ENCODE results near the gene PKD2L2.
A peak's percentile ranks its signal among the peaks of the same experiment; 100 is the strongest.
"Not testable (repeated sequence)": the region's sequence is repeated elsewhere in the genome, so short reads cannot be mapped to it uniquely, and the experiment has no call there.

Gene PKD2L2

DNA sequence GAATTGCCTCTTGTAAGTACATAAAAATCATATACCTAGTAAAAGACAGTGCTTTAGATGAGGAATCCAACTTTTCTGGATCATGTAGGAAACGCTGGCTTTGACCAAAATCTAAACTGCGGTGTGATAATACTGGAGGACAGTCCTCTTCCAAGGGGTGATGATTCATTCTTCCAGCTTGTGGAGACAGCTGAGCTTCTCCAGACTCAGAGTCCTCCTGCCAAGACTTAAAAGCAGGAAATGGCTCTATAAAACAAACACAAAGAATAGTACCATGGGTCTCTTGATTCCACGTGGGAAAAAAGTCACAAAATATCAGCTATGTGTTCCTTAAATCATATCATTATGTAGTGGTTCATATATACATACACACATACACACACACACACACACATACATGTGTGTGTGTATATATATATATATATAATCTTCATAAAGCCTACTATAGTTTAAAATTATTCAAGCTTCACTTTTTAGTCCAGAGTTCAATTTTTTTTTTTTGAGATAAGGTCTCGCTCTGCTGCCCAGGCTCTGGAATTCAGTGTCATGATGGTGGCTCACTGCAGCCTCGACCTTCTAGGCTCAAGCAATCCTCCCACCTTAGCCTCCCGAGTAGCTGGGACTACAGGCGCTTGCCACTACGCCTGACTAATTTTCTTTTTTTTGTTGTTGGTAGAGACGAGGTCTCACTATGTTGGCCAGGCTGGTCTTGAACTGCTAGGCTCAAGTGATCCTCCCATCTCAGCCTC, 65.0 kb downstream of the PKD2L2 start:
- peak; percentile 20 for DNase-seq (ENCODE audit: low spot score)
- FAIRE-seq = no peak

DNA sequence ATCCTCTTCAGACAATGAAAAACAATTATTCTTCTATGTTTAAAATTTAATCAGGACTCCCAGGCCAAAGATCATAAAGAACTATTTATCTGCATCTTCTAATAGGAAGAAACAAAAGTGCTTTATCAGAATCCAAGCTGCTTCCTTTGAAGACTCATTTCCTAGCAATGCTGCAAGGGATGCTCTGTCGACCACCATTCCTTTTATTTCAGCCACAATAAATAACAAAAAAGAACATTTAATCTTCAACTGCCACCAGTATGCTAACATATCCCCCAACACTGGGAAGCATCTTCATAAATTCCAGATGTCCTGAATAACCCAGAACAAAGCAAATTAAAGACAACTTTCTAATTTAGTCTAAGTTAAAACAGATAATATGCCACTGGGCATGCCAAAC, 68.7 kb downstream of the PKD2L2 start:
- FAIRE-seq (no peak), DNase-seq (ENCODE audit: low spot score) (no peak)

DNA sequence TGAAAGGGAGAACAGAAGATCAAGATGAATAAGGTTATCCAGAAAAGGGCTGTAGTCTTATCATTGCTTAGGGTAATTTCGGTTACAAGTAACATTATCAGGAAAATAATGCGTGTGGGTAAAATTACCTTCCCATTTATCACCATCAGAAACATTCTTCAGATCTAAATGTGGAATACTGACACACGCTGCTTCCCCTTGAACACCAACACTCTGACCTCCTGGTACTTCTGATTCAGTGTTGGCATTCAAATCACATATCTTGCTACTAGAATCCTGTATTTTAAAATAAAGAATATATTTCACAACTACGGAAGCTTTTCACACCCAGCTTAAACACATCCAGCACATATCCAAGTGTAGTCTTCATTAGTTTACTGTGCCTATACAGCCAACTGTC, 70.2 kb downstream of the PKD2L2 start:
- FAIRE-seq = no peak

DNA sequence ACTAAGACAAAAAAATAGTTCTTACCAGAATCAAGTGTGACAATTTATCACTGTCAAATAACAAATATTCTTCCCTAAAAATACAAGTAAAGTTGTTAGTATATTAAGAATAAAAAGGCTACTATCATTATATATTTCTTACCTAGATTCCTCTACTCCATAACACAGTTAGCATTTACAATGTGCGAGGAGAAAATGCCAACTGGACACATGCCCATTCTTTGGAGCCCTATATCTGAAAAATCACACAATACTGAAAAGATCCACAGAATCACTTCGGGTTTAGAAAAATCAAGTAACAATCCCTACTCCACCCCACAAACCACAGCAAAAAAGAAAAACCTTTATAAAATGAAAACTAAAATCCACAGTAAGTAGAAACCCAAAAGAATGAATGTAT, 70.9 kb downstream of the PKD2L2 start:
- FAIRE-seq (no peak), DNase-seq (ENCODE audit: low spot score) (no peak)

More for the DNA sequence above, 70.2 kb downstream of the PKD2L2 start:
- no peak for DNase-seq (ENCODE audit: low spot score)

DNA sequence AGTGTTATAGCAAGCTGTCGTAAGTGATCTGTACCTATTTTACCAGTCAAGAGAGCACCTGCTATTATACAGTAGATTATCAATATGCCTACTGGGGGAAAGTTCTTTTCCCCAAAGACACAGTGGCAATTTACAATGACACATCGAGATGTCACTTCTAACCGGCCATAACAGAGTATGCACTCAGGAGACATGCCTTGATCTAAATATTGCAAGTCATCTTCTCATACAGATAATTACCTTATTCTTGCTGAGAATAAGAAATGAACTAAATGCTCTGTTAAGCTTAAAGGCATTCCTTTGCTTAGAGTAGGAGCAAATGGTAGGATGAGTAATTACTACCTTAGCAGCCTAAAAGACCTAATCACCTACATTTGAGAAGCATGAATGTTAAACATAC, 71.6 kb downstream of the PKD2L2 start:
- FAIRE-seq = no peak
- DNase-seq (ENCODE audit: low spot score) = no peak

DNA sequence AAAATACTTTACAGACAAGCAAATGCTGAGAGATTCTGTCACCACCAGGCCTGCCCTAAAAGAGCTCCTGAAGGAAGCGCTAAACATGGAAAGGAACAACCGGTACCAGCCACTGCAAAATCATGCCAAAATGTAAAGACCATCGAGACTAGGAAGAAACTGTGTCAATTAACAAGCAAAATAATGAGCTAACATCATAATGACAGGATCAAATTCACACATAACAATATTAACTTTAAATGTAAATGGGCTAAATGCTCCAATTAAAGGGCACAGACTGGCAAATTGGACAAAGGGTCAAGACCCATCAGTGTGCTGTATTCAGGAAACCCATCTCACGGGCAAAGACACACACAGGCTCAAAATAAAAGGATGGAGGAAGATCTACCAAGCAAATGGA, 81.1 kb downstream of the PKD2L2 start:
- FAIRE-seq; DNase-seq (ENCODE audit: low spot score): not testable (repeated sequence)

DNA sequence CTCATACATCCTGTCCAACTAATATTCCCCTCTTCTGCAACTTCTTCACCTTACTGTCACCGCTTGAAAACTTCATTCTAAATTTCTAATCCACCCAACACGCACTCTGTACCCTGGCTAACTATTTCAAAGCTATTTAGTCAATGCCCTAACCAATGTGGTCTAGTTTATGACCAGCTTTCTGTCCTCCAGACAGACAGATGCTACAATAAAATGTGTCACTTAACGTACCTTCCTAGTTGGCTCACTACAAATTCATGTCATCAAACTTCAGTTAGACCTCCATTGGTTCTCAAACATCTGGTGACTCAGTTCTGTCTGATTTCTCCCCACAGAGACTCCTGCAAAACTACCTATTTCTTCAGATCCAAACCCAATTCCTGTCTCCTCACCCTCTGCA, 86.0 kb downstream of the PKD2L2 start:
- no peak for DNase-seq (ENCODE audit: low spot score)
- FAIRE-seq = no peak

DNA sequence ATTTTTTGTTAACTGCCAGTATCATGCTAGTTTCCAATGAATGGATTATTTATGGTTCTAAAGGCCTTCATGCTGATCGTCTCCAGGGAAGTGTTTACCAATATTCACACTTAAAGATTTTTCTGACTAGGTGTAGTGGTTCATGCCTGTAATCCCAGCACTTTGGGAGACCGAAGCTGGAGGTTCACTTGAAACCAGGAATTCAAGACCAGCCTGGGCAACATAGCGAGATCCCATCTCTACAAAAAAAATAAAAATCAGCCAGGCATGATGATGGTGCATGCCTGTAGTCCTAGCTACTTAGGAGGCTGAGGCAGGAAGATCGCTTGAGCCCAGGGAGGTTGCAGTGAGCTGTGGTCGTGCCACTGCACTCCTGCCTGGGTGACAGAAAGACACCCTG, 100.2 kb downstream of the PKD2L2 start:
- FAIRE-seq (no peak), DNase-seq (ENCODE audit: low spot score) (no peak)

All from urothelium cell line (cell line).